Ishikawa (cell line): ENCODE results near the gene PRDM2.

Source experiments
- CEBPB ChIP-seq: IDR thresholded peaks from 2 replicates; pipeline ENCODE4 v1.6.1; 2012
- CREB1 ChIP-seq: IDR thresholded peaks from 2 replicates; pipeline ENCODE4 v1.6.1; 2012; ENCODE audit warnings: low read depth
- EGR1 ChIP-seq: IDR thresholded peaks from 2 replicates; pipeline ENCODE4 v1.6.1; 2012
- EP300 ChIP-seq: IDR thresholded peaks from 2 replicates; pipeline ENCODE4 v1.6.1; 2012; ENCODE audit warnings: borderline replicate concordance
- FOXM1 ChIP-seq: IDR thresholded peaks from 2 replicates; pipeline ENCODE4 v1.6.1; 2012; ENCODE audit warnings: low read depth, borderline replicate concordance
- MAX ChIP-seq: IDR thresholded peaks from 2 replicates; pipeline ENCODE4 v1.6.1; 2012
- NFIC ChIP-seq: IDR thresholded peaks from 2 replicates; pipeline ENCODE4 v1.6.1; 2012
- RAD21 ChIP-seq: IDR thresholded peaks from 2 replicates; pipeline ENCODE4 v1.6.1; 2012; ENCODE audit warnings: low read depth
- REST ChIP-seq: IDR thresholded peaks from 2 replicates; pipeline ENCODE4 v1.6.1; 2012; ENCODE audit warnings: low read depth, mild to moderate bottlenecking
- TAF1 ChIP-seq: IDR thresholded peaks from 2 replicates; pipeline ENCODE4 v1.6.1; 2012; ENCODE audit warnings: low read depth, mild to moderate bottlenecking
- TCF12 ChIP-seq: IDR thresholded peaks from 2 replicates; pipeline ENCODE4 v1.6.1; 2012; ENCODE audit warnings: low read depth
- TEAD4 ChIP-seq: IDR thresholded peaks from 2 replicates; pipeline ENCODE4 v1.6.1; 2012
- USF1 ChIP-seq: IDR thresholded peaks from 2 replicates; pipeline ENCODE4 v1.6.1; 2012
- YY1 ChIP-seq: IDR thresholded peaks from 2 replicates; pipeline ENCODE4 v1.6.1; 2012; ENCODE audit warnings: low read depth
- ZBTB7A ChIP-seq: IDR thresholded peaks from 2 replicates; pipeline ENCODE4 v1.6.1; 2012; ENCODE audit warnings: low read depth

Gene PRDM2

GRCh38 chr1:13832536-13832935 lies 132.5 kb downstream of the PRDM2 start:
- TF ChIP-seq TEAD4 (no peak), FOXM1 (no peak), TCF12 (no peak), ZBTB7A (no peak), CEBPB (no peak), MAX (no peak), REST (no peak), NFIC (no peak), EGR1 (no peak), RAD21 (no peak)

- TF ChIP-seq FOXM1 (no peak), EP300 (no peak), RAD21 (no peak), CEBPB (no peak), ZBTB7A (no peak), REST (no peak), YY1 (no peak)
Measured at GRCh38 chr1:13836136-13836535, 136.1 kb downstream of the PRDM2 start.

- no peak for TF ChIP-seq TCF12
- no peak for TF ChIP-seq CEBPB
- TF ChIP-seq TAF1: no peak
- no peak for TF ChIP-seq NFIC
- TF ChIP-seq MAX: no peak
- TF ChIP-seq FOXM1: no peak
- TF ChIP-seq TEAD4: no peak
- no peak for TF ChIP-seq USF1
- no peak for TF ChIP-seq RAD21
- no peak for TF ChIP-seq REST
- no peak for TF ChIP-seq EP300
Measured at GRCh38 chr1:13836631-13837030, 136.6 kb downstream of the PRDM2 start.

- no peak for TF ChIP-seq EP300
- TF ChIP-seq ZBTB7A: no peak
- TF ChIP-seq USF1: no peak
- TF ChIP-seq MAX: no peak
- no peak for TF ChIP-seq RAD21
- TF ChIP-seq REST: no peak
- TF ChIP-seq CREB1: no peak
- no peak for TF ChIP-seq TAF1
- TF ChIP-seq TEAD4: no peak
- TF ChIP-seq EGR1: no peak
- no peak for TF ChIP-seq YY1
- TF ChIP-seq NFIC: no peak
- TF ChIP-seq CEBPB: no peak
- no peak for TF ChIP-seq FOXM1
- no peak for TF ChIP-seq TCF12
Measured at GRCh38 chr1:13838236-13838635, 138.2 kb downstream of the PRDM2 start.
